A549 (cell line): ENCODE data around the gene SLC25A47.

Source experiments
- EP300 ChIP-seq, 2 experiments: fragments of >200 bp; sonication (Bioruptor Twin); formaldehyde crosslinking; IDR thresholded peaks; 2 replicates in 1 of 2; 3 replicates in 1 of 2; pipeline ENCODE4 v1.6.1; 2016 to 2017
- RCOR1 ChIP-seq: fragments of 150-350 bp; IDR thresholded peaks from 2 replicates; pipeline ENCODE4 v1.6.1; 2014; ENCODE audit warnings: antibody characterized with exemption, low read length, low read depth
- TF ChIP-seq, protein P1 (sequence below): fragments of >200 bp; sonication (Bioruptor Twin); formaldehyde crosslinking; IDR thresholded peaks from 3 replicates; pipeline ENCODE4 v1.6.1; 2016
- TF ChIP-seq, protein P2 (sequence below): fragments of >200 bp; sonication (Bioruptor Twin); formaldehyde crosslinking; IDR thresholded peaks from 3 replicates; pipeline ENCODE4 v1.5.1; 2016
- TF ChIP-seq, protein P3 (sequence below): fragments of 200-600 bp; sonication (generic); IDR thresholded peaks from 2 replicates; pipeline ENCODE4 v1.6.1; 2016; ENCODE audit warnings: antibody characterized with exemption, mild to moderate bottlenecking, moderate library complexity

DNA sequence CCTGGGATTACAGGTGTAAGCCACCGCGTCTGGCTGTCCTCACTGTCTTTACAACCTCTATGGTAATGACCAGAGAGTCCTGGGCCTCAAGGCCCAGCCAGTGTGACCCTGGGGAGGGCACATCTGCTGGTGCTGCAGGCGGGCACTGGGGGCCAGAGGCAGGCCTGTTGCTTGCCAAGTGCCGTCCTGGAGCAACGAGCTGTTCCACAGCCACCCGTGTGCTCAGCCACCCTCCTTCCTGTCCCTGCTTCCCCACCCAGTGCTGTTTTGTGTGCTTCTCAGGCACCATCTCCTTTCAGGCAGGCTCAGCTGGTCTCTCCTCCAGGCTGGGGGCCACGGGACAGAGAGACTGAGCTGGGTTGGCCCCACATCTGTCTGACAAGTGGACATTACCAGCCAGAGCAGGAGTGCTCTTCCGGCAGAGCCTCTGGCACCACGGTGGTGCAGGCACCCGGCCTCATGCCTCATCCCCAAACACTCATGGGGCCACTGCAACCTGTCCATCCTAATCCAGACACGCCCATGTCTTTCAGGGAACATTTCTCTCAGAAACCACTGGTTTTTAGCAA lies 9.0 kb downstream of the SLC25A47 start:
- TF ChIP-seq, protein P1, sequence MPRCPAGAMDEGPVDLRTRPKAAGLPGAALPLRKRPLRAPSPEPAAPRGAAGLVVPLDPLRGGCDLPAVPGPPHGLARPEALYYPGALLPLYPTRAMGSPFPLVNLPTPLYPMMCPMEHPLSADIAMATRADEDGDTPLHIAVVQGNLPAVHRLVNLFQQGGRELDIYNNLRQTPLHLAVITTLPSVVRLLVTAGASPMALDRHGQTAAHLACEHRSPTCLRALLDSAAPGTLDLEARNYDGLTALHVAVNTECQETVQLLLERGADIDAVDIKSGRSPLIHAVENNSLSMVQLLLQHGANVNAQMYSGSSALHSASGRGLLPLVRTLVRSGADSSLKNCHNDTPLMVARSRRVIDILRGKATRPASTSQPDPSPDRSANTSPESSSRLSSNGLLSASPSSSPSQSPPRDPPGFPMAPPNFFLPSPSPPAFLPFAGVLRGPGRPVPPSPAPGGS, result no peak
- TF ChIP-seq, protein P2, sequence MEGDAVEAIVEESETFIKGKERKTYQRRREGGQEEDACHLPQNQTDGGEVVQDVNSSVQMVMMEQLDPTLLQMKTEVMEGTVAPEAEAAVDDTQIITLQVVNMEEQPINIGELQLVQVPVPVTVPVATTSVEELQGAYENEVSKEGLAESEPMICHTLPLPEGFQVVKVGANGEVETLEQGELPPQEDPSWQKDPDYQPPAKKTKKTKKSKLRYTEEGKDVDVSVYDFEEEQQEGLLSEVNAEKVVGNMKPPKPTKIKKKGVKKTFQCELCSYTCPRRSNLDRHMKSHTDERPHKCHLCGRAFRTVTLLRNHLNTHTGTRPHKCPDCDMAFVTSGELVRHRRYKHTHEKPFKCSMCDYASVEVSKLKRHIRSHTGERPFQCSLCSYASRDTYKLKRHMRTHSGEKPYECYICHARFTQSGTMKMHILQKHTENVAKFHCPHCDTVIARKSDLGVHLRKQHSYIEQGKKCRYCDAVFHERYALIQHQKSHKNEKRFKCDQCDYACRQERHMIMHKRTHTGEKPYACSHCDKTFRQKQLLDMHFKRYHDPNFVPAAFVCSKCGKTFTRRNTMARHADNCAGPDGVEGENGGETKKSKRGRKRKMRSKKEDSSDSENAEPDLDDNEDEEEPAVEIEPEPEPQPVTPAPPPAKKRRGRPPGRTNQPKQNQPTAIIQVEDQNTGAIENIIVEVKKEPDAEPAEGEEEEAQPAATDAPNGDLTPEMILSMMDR, result no peak
- no peak for TF ChIP-seq EP300 (IDR thresholded peaks at IDR 0.05)
- TF ChIP-seq, protein P3, sequence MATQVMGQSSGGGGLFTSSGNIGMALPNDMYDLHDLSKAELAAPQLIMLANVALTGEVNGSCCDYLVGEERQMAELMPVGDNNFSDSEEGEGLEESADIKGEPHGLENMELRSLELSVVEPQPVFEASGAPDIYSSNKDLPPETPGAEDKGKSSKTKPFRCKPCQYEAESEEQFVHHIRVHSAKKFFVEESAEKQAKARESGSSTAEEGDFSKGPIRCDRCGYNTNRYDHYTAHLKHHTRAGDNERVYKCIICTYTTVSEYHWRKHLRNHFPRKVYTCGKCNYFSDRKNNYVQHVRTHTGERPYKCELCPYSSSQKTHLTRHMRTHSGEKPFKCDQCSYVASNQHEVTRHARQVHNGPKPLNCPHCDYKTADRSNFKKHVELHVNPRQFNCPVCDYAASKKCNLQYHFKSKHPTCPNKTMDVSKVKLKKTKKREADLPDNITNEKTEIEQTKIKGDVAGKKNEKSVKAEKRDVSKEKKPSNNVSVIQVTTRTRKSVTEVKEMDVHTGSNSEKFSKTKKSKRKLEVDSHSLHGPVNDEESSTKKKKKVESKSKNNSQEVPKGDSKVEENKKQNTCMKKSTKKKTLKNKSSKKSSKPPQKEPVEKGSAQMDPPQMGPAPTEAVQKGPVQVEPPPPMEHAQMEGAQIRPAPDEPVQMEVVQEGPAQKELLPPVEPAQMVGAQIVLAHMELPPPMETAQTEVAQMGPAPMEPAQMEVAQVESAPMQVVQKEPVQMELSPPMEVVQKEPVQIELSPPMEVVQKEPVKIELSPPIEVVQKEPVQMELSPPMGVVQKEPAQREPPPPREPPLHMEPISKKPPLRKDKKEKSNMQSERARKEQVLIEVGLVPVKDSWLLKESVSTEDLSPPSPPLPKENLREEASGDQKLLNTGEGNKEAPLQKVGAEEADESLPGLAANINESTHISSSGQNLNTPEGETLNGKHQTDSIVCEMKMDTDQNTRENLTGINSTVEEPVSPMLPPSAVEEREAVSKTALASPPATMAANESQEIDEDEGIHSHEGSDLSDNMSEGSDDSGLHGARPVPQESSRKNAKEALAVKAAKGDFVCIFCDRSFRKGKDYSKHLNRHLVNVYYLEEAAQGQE, result no peak
- no peak for TF ChIP-seq RCOR1
